GM23338 (cell line): ENCODE results near the gene TMEM231. TPM values are rescaled to one million over a fixed set of nuclear protein-coding genes. Genes with fewer than 3 reads are reported as not detected.
A peak's percentile ranks its signal among the peaks of the same experiment; 100 is the strongest.

Source experiments
- ATAC-seq: fragments of 200-7000 bp; cut with Tn5 transposase; 3 replicates; pipeline ENCODE4 v1.9.1; 2020
- DNase-seq: peaks from one replicate; pipeline ENCODE4 v3.0.0-alpha.2; 2015; ENCODE audit warnings: low spot score
- H2AFZ ChIP-seq: fragments of 200-600 bp; sonication (generic); 2 replicates; pipeline ENCODE4 v1.8.0; 2016; ENCODE audit warnings: antibody characterized with exemption, mild to moderate bottlenecking, moderate library complexity
- H3F3A ChIP-seq: fragments of 200-600 bp; sonication (generic); replicated peaks from 2 replicates; pipeline ENCODE4 v1.8.0; 2017; ENCODE audit warnings: antibody characterized with exemption, mixed run types, low read depth
- H3K27ac ChIP-seq: fragments of 200-600 bp; sonication (generic); 2 replicates; pipeline ENCODE4 v1.6.1; 2016; ENCODE audit warnings: low read depth
- H3K27me3 ChIP-seq: fragments of 200-600 bp; sonication (generic); 2 replicates; pipeline ENCODE4 v1.8.0; 2016; ENCODE audit warnings: mild to moderate bottlenecking, mixed run types, moderate library complexity; ENCODE audit not compliant: insufficient read depth
- H3K36me3 ChIP-seq: fragments of 200-600 bp; sonication (generic); 2 replicates; pipeline ENCODE4 v1.8.0; 2016; ENCODE audit warnings: mild to moderate bottlenecking; ENCODE audit not compliant: insufficient read depth
- H3K4me1 ChIP-seq: fragments of 200-600 bp; sonication (generic); 2 replicates; pipeline ENCODE4 v1.8.0; 2016; ENCODE audit warnings: mild to moderate bottlenecking, moderate library complexity; ENCODE audit not compliant: insufficient read depth
- H3K4me2 ChIP-seq: fragments of 200-600 bp; sonication (generic); 2 replicates; pipeline ENCODE4 v1.7.1; 2017; ENCODE audit warnings: mixed run types
- H3K4me3 ChIP-seq: fragments of 200-600 bp; sonication (generic); 2 replicates; pipeline ENCODE4 v1.6.1; 2016; ENCODE audit warnings: mixed run types
- H3K79me2 ChIP-seq: fragments of 200-600 bp; sonication (generic); replicated peaks from 2 replicates; pipeline ENCODE4 v1.8.0; 2017; ENCODE audit warnings: mild to moderate bottlenecking; ENCODE audit not compliant: insufficient read depth
- H3K9me2 ChIP-seq: fragments of 200-600 bp; sonication (generic); 2 replicates; pipeline ENCODE4 v1.8.0; 2017; ENCODE audit not compliant: insufficient read depth
- H4K20me1 ChIP-seq: fragments of 200-600 bp; sonication (generic); replicated peaks from 2 replicates; pipeline ENCODE4 v1.8.0; 2017; ENCODE audit warnings: mild to moderate bottlenecking; ENCODE audit not compliant: insufficient read depth
- H3K27ac Mint-ChIP-seq: 2 replicates; pipeline ENCODE4 v1.8.0; 2020; ENCODE audit warnings: inconsistent platforms, mild to moderate bottlenecking, moderate library complexity, mixed read lengths
- H3K27me3 Mint-ChIP-seq: 3 replicates; pipeline ENCODE4 v1.8.0; 2022; ENCODE audit warnings: low read depth, mild to moderate bottlenecking, moderate library complexity, mixed read lengths, inconsistent platforms; ENCODE audit not compliant: insufficient read depth, poor library complexity
- H3K36me3 Mint-ChIP-seq: 3 replicates; pipeline ENCODE4 v1.8.0; 2021; ENCODE audit warnings: low read depth, mild to moderate bottlenecking, inconsistent platforms, moderate library complexity, mixed read lengths
- H3K4me1 Mint-ChIP-seq: 3 replicates; pipeline ENCODE4 v1.8.0; 2020; ENCODE audit warnings: mild to moderate bottlenecking, inconsistent platforms, mixed read lengths
- H3K4me3 Mint-ChIP-seq: 3 replicates; pipeline ENCODE4 v1.8.0; 2021; ENCODE audit warnings: moderate library complexity, mild to moderate bottlenecking, inconsistent platforms, mixed read lengths
- H3K9me3 Mint-ChIP-seq: 3 replicates; pipeline ENCODE4 v1.8.0; 2020; ENCODE audit warnings: moderate library complexity, mild to moderate bottlenecking, inconsistent platforms, mixed read lengths
- CREB1 ChIP-seq: fragments of 250-450 bp; sonication (Bioruptor Pico); IDR thresholded peaks from 2 replicates; pipeline ENCODE4 v1.5.0; 2020; ENCODE audit warnings: low read depth, mild to moderate bottlenecking, moderate library complexity
- CTCF ChIP-seq, 2 experiments: fragments of 200-600 bp in 1 of 2; sonication (generic) in 1 of 2; conservative IDR thresholded peaks; 2 replicates each; pipeline versions ENCODE4 v1.5.1 to v1.6.1; 2016 to 2017; ENCODE audit warnings: antibody characterized with exemption in 2 of 2, low read depth in 2 of 2, mild to moderate bottlenecking in 2 of 2, moderate library complexity in 1 of 2
- ETS1 ChIP-seq: IDR thresholded peaks from 2 replicates; pipeline ENCODE4 v1.6.1; 2016; ENCODE audit warnings: antibody characterized with exemption
- EZH2 ChIP-seq: fragments of 200-600 bp; sonication (generic); IDR thresholded peaks from one replicate; pipeline ENCODE4 v1.8.0; 2017; ENCODE audit warnings: antibody characterized with exemption, mild to moderate bottlenecking, low read depth; ENCODE audit not compliant: unreplicated experiment
- EZH2phosphoT487 ChIP-seq: fragments of 200-600 bp; sonication (generic); IDR thresholded peaks from one replicate; pipeline ENCODE4 v1.8.1; 2018; ENCODE audit warnings: antibody characterized with exemption; ENCODE audit not compliant: unreplicated experiment
- JUNB ChIP-seq: IDR thresholded peaks from one replicate; pipeline ENCODE4 v1.6.1; 2016; ENCODE audit warnings: antibody characterized with exemption; ENCODE audit not compliant: unreplicated experiment
- NANOG ChIP-seq: IDR thresholded peaks from 2 replicates; pipeline ENCODE4 v1.6.1; 2016; ENCODE audit warnings: antibody characterized with exemption, borderline replicate concordance
- POLR2AphosphoS5 ChIP-seq: IDR thresholded peaks from 2 replicates; pipeline ENCODE4 v1.6.1; 2016; ENCODE audit warnings: antibody characterized with exemption, low read depth
- REST ChIP-seq: IDR thresholded peaks from one replicate; pipeline ENCODE4 v1.6.1; 2018; ENCODE audit warnings: antibody characterized with exemption; ENCODE audit not compliant: unreplicated experiment
- STAT1 ChIP-seq: IDR thresholded peaks from one replicate; pipeline ENCODE4 v1.6.1; 2016; ENCODE audit warnings: antibody characterized with exemption; ENCODE audit not compliant: unreplicated experiment
- ZNF114 ChIP-seq: fragments of 250-450 bp; sonication (Bioruptor Pico); IDR thresholded peaks from 2 replicates; pipeline ENCODE4 v1.5.0; 2020; ENCODE audit warnings: mild to moderate bottlenecking, moderate library complexity
- ZNF331 ChIP-seq: fragments of 250-450 bp; sonication (Bioruptor Pico); IDR thresholded peaks from 2 replicates; pipeline ENCODE4 v1.5.0; 2020; ENCODE audit warnings: low read depth, mild to moderate bottlenecking, moderate library complexity
- ZNF462 ChIP-seq: fragments of 250-450 bp; sonication (Bioruptor Pico); IDR thresholded peaks from 2 replicates; pipeline ENCODE4 v1.5.0; 2020; ENCODE audit warnings: mild to moderate bottlenecking, moderate library complexity
- polyA plus RNA-seq: library from polyadenylated mRNA; unstranded; fragments of >200 nt; fragmentation: Nextera tagmentation; extraction: Ambion mirVana; gene quantifications from 2 replicates; pipeline ENCODE4 v1.2.1, GENCODE V29; 2016
- total RNA-seq: library from RNA; depleted of rRNA; stranded (reverse); fragments of >200 nt; shearing (Covaris generic); gene quantifications from 2 replicates; pipeline ENCODE4 v1.2.3, GENCODE V29; 2014

TMEM231 gene
- total and polyA plus RNA-seq, 2 experiments from 2014 or later = 5.3 to 19.9 TPM

GRCh38 chr16:75556431-75556950 lies 439 bp upstream of the TMEM231 start:
- Mint-ChIP-seq H3K36me3 (no peaks in the 10 kb centered on the region), H3K4me1 (peaks cover 22% of the 10 kb centered on the region), H3K27me3 (peaks cover 11% of the 10 kb centered on the region), H3K9me3 (no peaks in the 10 kb centered on the region), H3K4me3 (peak overlapping the region; percentile 96), H3K27ac (peak overlapping the region; percentile 50; the same call in 1 of the 2 replicates)
- Histone ChIP-seq H3K4me1 (peaks cover 23% of the 10 kb centered on the region), H3K79me2 (no peaks in the 10 kb centered on the region; the same call in 1 of the 2 replicates), H3K27me3 (no peaks in the 10 kb centered on the region), H3K4me2 (peak overlapping the region; percentile 87), H3K4me3 (peak overlapping the region; percentile 73), H4K20me1 (no peaks in the 10 kb centered on the region), H3K9me2 (no peaks in the 10 kb centered on the region), H3K27ac (no peak overlapping the region), H3F3A (no peaks in the 10 kb centered on the region), H2AFZ (peak overlapping the region; percentile 4; the same call in 1 of the 2 replicates), H3K36me3 (no peaks in the 10 kb centered on the region)
- no peak for DNase-seq
- TF ChIP-seq JUNB (no peak), CREB1 (CRISPR knock-in tag) (no peak), ZNF114 (CRISPR knock-in tag) (no peak), ZNF331 (CRISPR knock-in tag) (no peak), ETS1 (no peak), CTCF (conservative IDR thresholded peaks at IDR 0.05; ENCODE audit: low read depth in 2 of 2) (no peak), REST (no peak), ZNF462 (CRISPR knock-in tag) (no peak), EZH2phosphoT487 (no peak), POLR2AphosphoS5 (no peak), STAT1 (no peak), EZH2 (no peak), NANOG (no peak)
- no peak for ATAC-seq
